ENCODE measurements around the gene HOXB4. TPM values are rescaled to one million over a fixed set of nuclear protein-coding genes. Genes with fewer than 3 reads are reported as not detected.

HOXB4 gene
- total and polyA plus RNA-seq, 8 donors, result 0.45 to 5.1 (median 2.1) TPM; not detected in 2

GRCh38 chr17:48576479-48577309, 1.5 kb downstream of the HOXB4 start:
- TF ChIP-seq POLR2AphosphoS5 (IDR thresholded peaks at IDR 0.05) (peak in 1 of 3 donors; percentile 27), EP300 (IDR thresholded peaks at IDR 0.05) (no peak), CTCF (IDR thresholded peaks at IDR 0.05) (no peak), POLR2A (IDR thresholded peaks at IDR 0.05) (no peak)
- peaks cover 17 to 70% (median 46%) of the 10 kb centered on the region in 4 donors for H3K4me1 ChIP-seq
- no peaks in the 10 kb centered on the region for H3K9me3 ChIP-seq
- DNase-seq, result no peak
- 5 to 14% (median 11%) methylated on average over 30 to 43 of the region's 43 CpGs for WGBS, 5 donors
- peaks cover 0 to 100% (median 82%) of the 10 kb centered on the region in 3 donors for H3K27me3 ChIP-seq
- H3K4me3 ChIP-seq, result peak overlapping the region; percentile 57 to 61 (median 58)
- H3K36me3 ChIP-seq, result no peaks in the 10 kb centered on the region
- peak overlapping the region; percentile 61 to 95 (median 93) for H3K27ac ChIP-seq
- intact Hi-C loops (cut with DNase I; ENCODE audit: low total_unique reads), result no loop called here

GRCh38 chr17:48575673-48576478, 2.3 kb downstream of the HOXB4 start:
- intact Hi-C loops (cut with DNase I; ENCODE audit: low total_unique reads), result no loop called here

GRCh38 chr17:48575066-48575582, 3.0 kb downstream of the HOXB4 start:
- Histone ChIP-seq H3K4me1 (peaks cover 17 to 73% (median 49%) of the 10 kb centered on the region in 4 donors), H3K4me3 (peak overlapping the region; percentile 17 to 58 (median 48)), H3K27ac (peak overlapping the region in 4 of 5 donors; percentile 91 to 95 (median 93)), H3K27me3 (peaks cover 0 to 100% (median 80%) of the 10 kb centered on the region in 3 donors), H3K9me3 (no peaks in the 10 kb centered on the region), H3K36me3 (no peaks in the 10 kb centered on the region)
- no peak for DNase-seq
- TF ChIP-seq POLR2AphosphoS5 (IDR thresholded peaks at IDR 0.05), result peak in 1 of 3 donors; percentile 13
- no peak for TF ChIP-seq EP300 (IDR thresholded peaks at IDR 0.05)
- TF ChIP-seq POLR2A (IDR thresholded peaks at IDR 0.05), result no peak
- TF ChIP-seq CTCF (IDR thresholded peaks at IDR 0.05), result no peak
- 20 to 29% (median 23%) methylated on average over 7 of the region's 7 CpGs for WGBS, 5 donors
- intact Hi-C loops (cut with DNase I; ENCODE audit: low total_unique reads), result no loop called here

More at GRCh38 chr17:48575673-48576478, 2.3 kb downstream of the HOXB4 start:
- peak overlapping the region; percentile 57 to 61 (median 58) for H3K4me3 ChIP-seq
- TF ChIP-seq POLR2AphosphoS5 (IDR thresholded peaks at IDR 0.05) (no peak), POLR2A (IDR thresholded peaks at IDR 0.05) (no peak), CTCF (IDR thresholded peaks at IDR 0.05) (no peak), EP300 (IDR thresholded peaks at IDR 0.05) (no peak)
- no peaks in the 10 kb centered on the region for H3K9me3 ChIP-seq
- H3K4me1 ChIP-seq, result peaks cover 17 to 69% (median 45%) of the 10 kb centered on the region in 4 donors
- peak overlapping the region; percentile 69 to 95 (median 93) for H3K27ac ChIP-seq
- no peaks in the 10 kb centered on the region for H3K36me3 ChIP-seq
- no peak for DNase-seq
- WGBS, 5 donors, result 22 to 29% (median 24%) methylated on average over 22 of the region's 22 CpGs
- H3K27me3 ChIP-seq, result peaks cover 0 to 100% (median 80%) of the 10 kb centered on the region in 3 donors
